ENCODE measurements around the gene ZNF609. TPM values are rescaled to one million over a fixed set of nuclear protein-coding genes. Genes with fewer than 3 reads are reported as not detected.
"Not testable (repeated sequence)": the region's sequence is repeated elsewhere in the genome, so short reads cannot be mapped to it uniquely, and the experiment has no call there.

The ZNF609 gene
- total RNA-seq, 4 donors from 2014 or later, result 19.4 to 30.5 (median 21.1) TPM

- TF ChIP-seq CTCF (IDR thresholded peaks at IDR 0.05), result no peak
- no peak for TF ChIP-seq POLR2A (IDR thresholded peaks at IDR 0.05)
- DNase-seq (ENCODE audit: low spot score in 2 of 2), result no peak
- H3K4me3 ChIP-seq (ENCODE audit: low read depth, poor library complexity, severe bottlenecking), result no peak overlapping the region
- intact Hi-C loops (cut with DNase I; ENCODE audit: low total_unique reads), result no loop called here
- WGBS, 2 donors, result 75 to 78% methylated on average over 5 of the region's 5 CpGs
Measured at GRCh38 chr15:64640146-64640871, 179.9 kb downstream of the ZNF609 start.

GRCh38 chr15:64642875-64643274, 182.5 kb downstream of the ZNF609 start:
- no peak for TF ChIP-seq POLR2A (IDR thresholded peaks at IDR 0.05)
- TF ChIP-seq CTCF (IDR thresholded peaks at IDR 0.05), result no peak
- H3K4me3 ChIP-seq (ENCODE audit: low read depth, poor library complexity, severe bottlenecking), result no peak overlapping the region
- intact Hi-C loops (cut with DNase I; ENCODE audit: low total_unique reads), result no loop called here
- DNase-seq (ENCODE audit: low spot score in 2 of 2), result no peak
- WGBS, 2 donors, result 95 to 98% methylated on average over 3 of the region's 3 CpGs

- no peak overlapping the region for H3K4me3 ChIP-seq (ENCODE audit: low read depth, poor library complexity, severe bottlenecking)
- TF ChIP-seq CTCF (IDR thresholded peaks at IDR 0.05), result no peak
- TF ChIP-seq POLR2A (IDR thresholded peaks at IDR 0.05), result no peak
- intact Hi-C loops (cut with DNase I; ENCODE audit: low total_unique reads), result no loop called here
- DNase-seq (ENCODE audit: low spot score in 2 of 2), result no peak
- 96 to 100% methylated on average over 1 of the region's 1 CpG for WGBS, 2 donors
Measured at GRCh38 chr15:64643685-64644084, 183.3 kb downstream of the ZNF609 start.

DNA sequence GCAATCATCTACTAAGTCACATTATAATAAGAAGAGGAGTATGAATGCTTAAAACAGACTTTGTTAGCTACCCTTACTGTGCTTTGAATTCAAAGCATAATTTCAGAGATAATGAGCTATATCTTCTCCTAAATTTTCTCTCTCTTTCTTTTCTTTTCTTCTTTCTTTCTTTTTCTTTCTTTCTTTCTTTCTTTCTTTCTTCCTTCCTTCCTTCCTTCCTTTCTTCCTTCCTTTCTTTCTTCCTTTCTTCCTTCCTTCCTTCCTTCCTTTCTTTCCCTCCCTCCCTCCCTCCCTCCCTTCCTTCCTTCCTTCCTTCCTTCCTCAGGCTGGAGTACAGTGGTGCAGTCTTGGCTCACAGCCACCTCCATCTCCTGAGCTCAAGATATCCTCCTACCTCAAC, 184.4 kb downstream of the ZNF609 start:
- intact Hi-C loops (cut with DNase I; ENCODE audit: low total_unique reads); H3K4me3 ChIP-seq (ENCODE audit: low read depth, poor library complexity, severe bottlenecking); DNase-seq (ENCODE audit: low spot score in 2 of 2): not testable (repeated sequence)

DNA sequence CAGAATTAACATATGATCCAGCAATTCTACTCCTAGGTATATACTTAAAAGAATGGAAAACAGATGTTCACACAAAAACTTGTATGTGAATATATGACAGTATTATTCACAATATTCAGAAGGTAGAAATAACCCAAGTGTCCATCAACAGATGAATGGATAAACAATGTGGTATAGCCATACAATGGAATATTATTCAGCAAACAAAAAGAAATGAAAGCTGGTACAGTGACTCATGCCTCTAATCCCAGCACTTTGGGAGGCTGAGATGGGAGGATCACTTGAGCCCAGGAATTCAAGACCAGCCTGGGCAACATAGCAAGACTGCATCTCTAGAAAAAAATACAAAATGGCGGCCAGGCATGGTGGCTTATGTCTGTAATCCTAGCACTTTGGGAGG, 185.6 kb downstream of the ZNF609 start:
- H3K4me3 ChIP-seq (ENCODE audit: low read depth, poor library complexity, severe bottlenecking), result no peak overlapping the region
- TF ChIP-seq POLR2A (IDR thresholded peaks at IDR 0.05) (no peak), CTCF (IDR thresholded peaks at IDR 0.05) (no peak)
- DNase-seq (ENCODE audit: low spot score in 2 of 2), result no peak
- intact Hi-C loops (cut with DNase I; ENCODE audit: low total_unique reads), result no loop called here
- WGBS, 2 donors, result 89 to 100% methylated on average over 1 of the region's 1 CpG

- H3K4me3 ChIP-seq (ENCODE audit: low read depth, poor library complexity, severe bottlenecking), result no peak overlapping the region
- DNase-seq (ENCODE audit: low spot score in 2 of 2), result no peak
- 96 to 98% methylated on average over 1 of the region's 1 CpG for WGBS, 2 donors
- intact Hi-C loops (cut with DNase I; ENCODE audit: low total_unique reads), result no loop called here
- TF ChIP-seq POLR2A (IDR thresholded peaks at IDR 0.05), result no peak
- TF ChIP-seq CTCF (IDR thresholded peaks at IDR 0.05), result no peak
Measured at GRCh38 chr15:64647367-64647766, 187.0 kb downstream of the ZNF609 start.

All from lower leg skin (tissue), 4 donors.